Trophoblast cell (in vitro differentiated cells and primary cell): ENCODE results near the gene TACC2.
"Not testable (repeated sequence)": the region's sequence is repeated elsewhere in the genome, so short reads cannot be mapped to it uniquely, and the experiment has no call there.

Source experiments
- DNase-seq, 2 donors: peaks; one replicate each; pipeline ENCODE4 v3.0.0-alpha.2; 2016
- H2AFZ ChIP-seq: 2 replicates; pipeline ENCODE4 v1.6.1; 2013; ENCODE audit warnings: low read length, moderate library complexity, mild to moderate bottlenecking; ENCODE audit not compliant: insufficient read depth, poor library complexity
- H2AK5ac ChIP-seq: 2 replicates; pipeline ENCODE4 v1.6.1; 2013; ENCODE audit warnings: mild to moderate bottlenecking, low read length
- H2BK120ac ChIP-seq: 2 replicates; pipeline ENCODE4 v1.6.1; 2013; ENCODE audit warnings: low read length, mild to moderate bottlenecking, moderate library complexity; ENCODE audit not compliant: insufficient read depth, poor library complexity
- H2BK12ac ChIP-seq: 2 replicates; pipeline ENCODE4 v1.6.1; 2013; ENCODE audit warnings: mild to moderate bottlenecking, low read length, moderate library complexity
- H2BK5ac ChIP-seq: 2 replicates; pipeline ENCODE4 v1.6.1; 2013; ENCODE audit warnings: low read length, low read depth, moderate library complexity, mild to moderate bottlenecking; ENCODE audit not compliant: poor library complexity
- H3K14ac ChIP-seq: 2 replicates; pipeline ENCODE4 v1.6.1; 2013; ENCODE audit warnings: mild to moderate bottlenecking, low read length
- H3K18ac ChIP-seq: 2 replicates; pipeline ENCODE4 v1.6.1; 2013; ENCODE audit warnings: mild to moderate bottlenecking, low read length
- H3K23ac ChIP-seq: 2 replicates; pipeline ENCODE4 v1.6.1; 2013; ENCODE audit warnings: low read length
- H3K27ac ChIP-seq: 2 replicates; pipeline ENCODE4 v1.5.1; 2013; ENCODE audit warnings: low read depth, mild to moderate bottlenecking, inconsistent platforms, low read length, moderate library complexity
- H3K27me3 ChIP-seq: 2 replicates; pipeline ENCODE4 v1.6.1; 2013; ENCODE audit warnings: inconsistent platforms, mild to moderate bottlenecking, low read length, moderate library complexity; ENCODE audit not compliant: insufficient read depth
- H3K36me3 ChIP-seq, 2 experiments: 1 replicate in 1 of 2; 2 replicates in 1 of 2; pipeline ENCODE4 v1.6.1; 2013; ENCODE audit warnings: low read length in 2 of 2, mild to moderate bottlenecking in 2 of 2, moderate library complexity in 1 of 2; ENCODE audit not compliant: insufficient read depth in 2 of 2, control insufficient read depth in 1 of 2
- H3K4ac ChIP-seq: 2 replicates; pipeline ENCODE4 v1.6.1; 2013; ENCODE audit warnings: low read depth, mild to moderate bottlenecking, low read length, moderate library complexity
- H3K4me1 ChIP-seq, 2 experiments: 1 replicate in 1 of 2; 2 replicates in 1 of 2; pipeline ENCODE4 v1.6.1; 2013; ENCODE audit warnings: low read length in 2 of 2, mild to moderate bottlenecking in 2 of 2, moderate library complexity in 1 of 2; ENCODE audit not compliant: insufficient read depth in 2 of 2, control insufficient read depth in 1 of 2
- H3K4me2 ChIP-seq: 2 replicates; pipeline ENCODE4 v1.6.1; 2013; ENCODE audit warnings: inconsistent platforms, mild to moderate bottlenecking, low read length, moderate library complexity
- H3K4me3 ChIP-seq: 2 replicates; pipeline ENCODE4 v1.5.1; 2013; ENCODE audit warnings: mild to moderate bottlenecking, low read depth, low read length, inconsistent platforms
- H3K79me1 ChIP-seq: one replicate; pipeline ENCODE4 v1.6.1; 2013; ENCODE audit warnings: low read length
- H3K79me2 ChIP-seq: 2 replicates; pipeline ENCODE4 v1.6.1; 2013; ENCODE audit warnings: low read length, mild to moderate bottlenecking; ENCODE audit not compliant: control insufficient read depth, insufficient read depth, poor library complexity
- H3K9ac ChIP-seq: 2 replicates; pipeline ENCODE4 v1.6.1; 2013; ENCODE audit warnings: mild to moderate bottlenecking, low read length
- H3K9me3 ChIP-seq: 2 replicates; pipeline ENCODE4 v1.6.1; 2013; ENCODE audit warnings: low read depth, mild to moderate bottlenecking, control low read depth, inconsistent platforms, low read length; ENCODE audit not compliant: insufficient read depth
- H4K12ac ChIP-seq: 2 replicates; pipeline ENCODE4 v1.6.1; 2013; ENCODE audit warnings: low read depth, mild to moderate bottlenecking, low read length, moderate library complexity
- H4K8ac ChIP-seq: 2 replicates; pipeline ENCODE4 v1.6.1; 2013; ENCODE audit warnings: low read depth, mild to moderate bottlenecking, low read length, moderate library complexity
- H4K91ac ChIP-seq: one replicate; pipeline ENCODE4 v1.6.1; 2013; ENCODE audit warnings: low read depth, mild to moderate bottlenecking, low read length, moderate library complexity
- WGBS: extraction: QIAGEN DNeasy Blood & Tissue Kit; methylation state at CpG from one replicate; pipeline ENCODE4 v1.1.7; 2013; ENCODE audit warnings: missing lambda C conversion rate; ENCODE audit not compliant: insufficient read length, insufficient coverage; ENCODE audit errors: extremely low coverage; 5-methylcytosine and 5-hydroxymethylcytosine counted together

Gene TACC2

DNA sequence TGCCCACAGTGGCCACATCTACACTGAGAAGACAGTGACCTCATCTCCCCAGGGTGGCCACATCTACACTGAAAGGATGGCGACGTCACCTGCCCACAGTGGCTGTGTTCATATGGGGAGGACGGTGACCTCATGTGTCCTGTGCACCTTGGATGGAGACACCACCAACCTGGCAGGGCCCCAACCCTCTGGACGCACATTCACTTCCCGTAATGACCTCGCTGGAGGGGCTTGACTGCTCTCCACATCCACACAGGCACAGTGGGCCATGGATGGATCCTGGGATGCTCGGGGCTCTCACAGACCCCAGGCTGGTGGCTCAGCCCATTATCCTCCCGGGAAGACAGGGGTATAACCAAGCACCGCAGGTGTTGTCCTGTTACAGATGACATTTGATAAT, 212.4 kb downstream of the TACC2 start:
- DNase-seq: no peak
- WGBS: no CpG with 5 or more reads among the region's 9 CpGs
- Histone ChIP-seq H3K9ac (no peak overlapping the region), H4K12ac (no peak overlapping the region), H3K36me3 (peaks cover 7 to 9% of the 10 kb centered on the region in 2 experiments), H3K4me2 (no peak overlapping the region), H2BK120ac (no peak overlapping the region), H3K9me3 (peaks cover 8% of the 10 kb centered on the region), H4K8ac (no peak overlapping the region), H3K4ac (no peak overlapping the region), H2BK12ac (no peak overlapping the region), H2BK5ac (no peak overlapping the region), H2AK5ac (no peak overlapping the region), H3K14ac (no peak overlapping the region), H3K79me2 (no peaks in the 10 kb centered on the region), H3K79me1 (no peaks in the 10 kb centered on the region), H3K27me3 (no peaks in the 10 kb centered on the region), H3K27ac (no peak overlapping the region), H3K18ac (no peak overlapping the region), H3K4me3 (no peak overlapping the region), H3K4me1 (no peaks in the 10 kb centered on the region), H3K23ac (no peak overlapping the region), H4K91ac (no peak overlapping the region), H2AFZ (no peak overlapping the region)

DNA sequence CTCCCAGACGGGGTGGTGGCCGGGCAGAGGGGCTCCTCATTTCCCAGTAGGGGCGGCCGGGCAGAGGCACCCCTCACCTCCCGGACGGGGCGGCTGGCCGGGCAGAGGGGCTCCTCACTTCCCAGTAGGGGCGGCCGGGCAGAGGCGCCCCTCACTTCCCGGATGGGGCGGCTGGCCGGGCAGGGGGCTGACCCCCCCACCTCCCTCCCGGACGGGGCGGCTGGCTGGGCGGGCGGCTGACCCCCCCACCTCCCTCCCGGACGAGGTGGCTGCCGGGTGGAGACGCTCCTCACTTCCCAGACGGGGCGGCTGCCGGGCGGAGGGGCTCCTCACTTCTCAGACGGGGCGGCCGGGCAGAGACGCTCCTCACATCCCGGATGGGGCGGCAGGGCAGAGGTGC, 214.2 kb downstream of the TACC2 start:
- not testable (repeated sequence) for H3K9ac ChIP-seq, DNase-seq, H4K91ac ChIP-seq, H3K23ac ChIP-seq, H4K8ac ChIP-seq, H2AFZ ChIP-seq, H3K4me1 ChIP-seq, H3K27ac ChIP-seq, H3K4me2 ChIP-seq, H3K18ac ChIP-seq, H3K4me3 ChIP-seq, H4K12ac ChIP-seq, H3K27me3 ChIP-seq, H3K79me1 ChIP-seq, H2BK120ac ChIP-seq, H2BK12ac ChIP-seq, H2BK5ac ChIP-seq, H3K14ac ChIP-seq, H3K79me2 ChIP-seq, H3K9me3 ChIP-seq, H3K4ac ChIP-seq, H2AK5ac ChIP-seq
- H3K36me3 ChIP-seq: peaks cover 7 to 10% of the 10 kb centered on the region in 2 experiments
- no CpG with 5 or more reads among the region's 33 CpGs for WGBS

- H4K12ac ChIP-seq: no peak overlapping the region
- H2BK5ac ChIP-seq: no peak overlapping the region
- no peak overlapping the region for H2BK120ac ChIP-seq
- H3K23ac ChIP-seq: no peak overlapping the region
- no peak overlapping the region for H3K4ac ChIP-seq
- H3K18ac ChIP-seq: no peak overlapping the region
- peaks cover 7 to 10% of the 10 kb centered on the region in 2 experiments for H3K36me3 ChIP-seq
- H4K8ac ChIP-seq: no peak overlapping the region
- no peak overlapping the region for H3K9ac ChIP-seq
- no peak overlapping the region for H4K91ac ChIP-seq
- no peak overlapping the region for H2AFZ ChIP-seq
- no peaks in the 10 kb centered on the region for H3K79me2 ChIP-seq
- no peaks in the 10 kb centered on the region for H3K27me3 ChIP-seq
- WGBS: no CpG with 5 or more reads among the region's 15 CpGs
- H3K79me1 ChIP-seq: no peaks in the 10 kb centered on the region
- no peak overlapping the region for H3K4me3 ChIP-seq
- H2AK5ac ChIP-seq: no peak overlapping the region
- no peak for DNase-seq
- no peak overlapping the region for H2BK12ac ChIP-seq
- no peak overlapping the region for H3K14ac ChIP-seq
- H3K4me1 ChIP-seq: no peaks in the 10 kb centered on the region
- H3K9me3 ChIP-seq: peaks cover 6% of the 10 kb centered on the region
- H3K4me2 ChIP-seq: no peak overlapping the region
- no peak overlapping the region for H3K27ac ChIP-seq
These were observed 215.9 kb downstream of the TACC2 start for GRCh38 chr10:122204691-122205489.

GRCh38 chr10:122206471-122207065, 217.6 kb downstream of the TACC2 start:
- H2BK120ac ChIP-seq: no peak overlapping the region
- no peak overlapping the region for H4K8ac ChIP-seq
- no peak overlapping the region for H2BK12ac ChIP-seq
- no peak overlapping the region for H2BK5ac ChIP-seq
- no peaks in the 10 kb centered on the region for H3K4me1 ChIP-seq
- WGBS: no CpG with 5 or more reads among the region's 6 CpGs
- no peak overlapping the region for H3K4me3 ChIP-seq
- no peak overlapping the region for H3K4me2 ChIP-seq
- H3K18ac ChIP-seq: no peak overlapping the region
- no peaks in the 10 kb centered on the region for H3K9me3 ChIP-seq
- no peak overlapping the region for H3K14ac ChIP-seq
- no peak overlapping the region for H4K91ac ChIP-seq
- no peak overlapping the region for H3K4ac ChIP-seq
- no peak overlapping the region for H3K23ac ChIP-seq
- H3K27ac ChIP-seq: no peak overlapping the region
- no peak overlapping the region for H3K9ac ChIP-seq
- H2AFZ ChIP-seq: no peak overlapping the region
- H3K79me1 ChIP-seq: no peaks in the 10 kb centered on the region
- no peaks in the 10 kb centered on the region for H3K79me2 ChIP-seq
- H3K36me3 ChIP-seq: peaks cover 5 to 7% of the 10 kb centered on the region in 2 experiments
- H2AK5ac ChIP-seq: no peak overlapping the region
- no peak for DNase-seq
- no peaks in the 10 kb centered on the region for H3K27me3 ChIP-seq
- no peak overlapping the region for H4K12ac ChIP-seq
